ENCODE measurements around the gene MTMR12.
"Not testable (repeated sequence)": the region's sequence is repeated elsewhere in the genome, so short reads cannot be mapped to it uniquely, and the experiment has no call there.

The MTMR12 gene

DNA sequence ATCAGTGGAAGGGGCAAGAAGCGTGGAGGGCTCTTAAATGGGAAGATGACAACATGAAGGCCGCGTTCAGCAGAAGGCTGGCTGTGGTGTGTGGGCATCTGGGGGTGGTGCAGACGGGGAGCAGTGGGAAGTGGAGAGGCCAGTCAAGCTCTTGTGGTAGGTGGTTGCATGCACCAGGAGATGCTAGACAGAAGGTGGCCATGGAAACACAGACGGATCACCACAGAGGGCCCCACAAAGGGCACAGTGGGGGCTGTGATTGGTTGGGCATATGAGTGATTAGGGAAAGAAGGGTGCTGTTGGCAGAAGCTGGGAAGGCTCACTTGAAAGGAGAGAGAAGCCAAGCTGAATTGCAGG lies 14.7 kb downstream of the MTMR12 start:
- TF ChIP-seq, protein P1, sequence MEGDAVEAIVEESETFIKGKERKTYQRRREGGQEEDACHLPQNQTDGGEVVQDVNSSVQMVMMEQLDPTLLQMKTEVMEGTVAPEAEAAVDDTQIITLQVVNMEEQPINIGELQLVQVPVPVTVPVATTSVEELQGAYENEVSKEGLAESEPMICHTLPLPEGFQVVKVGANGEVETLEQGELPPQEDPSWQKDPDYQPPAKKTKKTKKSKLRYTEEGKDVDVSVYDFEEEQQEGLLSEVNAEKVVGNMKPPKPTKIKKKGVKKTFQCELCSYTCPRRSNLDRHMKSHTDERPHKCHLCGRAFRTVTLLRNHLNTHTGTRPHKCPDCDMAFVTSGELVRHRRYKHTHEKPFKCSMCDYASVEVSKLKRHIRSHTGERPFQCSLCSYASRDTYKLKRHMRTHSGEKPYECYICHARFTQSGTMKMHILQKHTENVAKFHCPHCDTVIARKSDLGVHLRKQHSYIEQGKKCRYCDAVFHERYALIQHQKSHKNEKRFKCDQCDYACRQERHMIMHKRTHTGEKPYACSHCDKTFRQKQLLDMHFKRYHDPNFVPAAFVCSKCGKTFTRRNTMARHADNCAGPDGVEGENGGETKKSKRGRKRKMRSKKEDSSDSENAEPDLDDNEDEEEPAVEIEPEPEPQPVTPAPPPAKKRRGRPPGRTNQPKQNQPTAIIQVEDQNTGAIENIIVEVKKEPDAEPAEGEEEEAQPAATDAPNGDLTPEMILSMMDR (IDR thresholded peaks at IDR 0.05; ENCODE audit: insufficient read depth, missing control alignments): no peak
- FAIRE-seq (no peak), DNase-seq (ENCODE audit: insufficient read length, low spot score) (no peak)

DNA sequence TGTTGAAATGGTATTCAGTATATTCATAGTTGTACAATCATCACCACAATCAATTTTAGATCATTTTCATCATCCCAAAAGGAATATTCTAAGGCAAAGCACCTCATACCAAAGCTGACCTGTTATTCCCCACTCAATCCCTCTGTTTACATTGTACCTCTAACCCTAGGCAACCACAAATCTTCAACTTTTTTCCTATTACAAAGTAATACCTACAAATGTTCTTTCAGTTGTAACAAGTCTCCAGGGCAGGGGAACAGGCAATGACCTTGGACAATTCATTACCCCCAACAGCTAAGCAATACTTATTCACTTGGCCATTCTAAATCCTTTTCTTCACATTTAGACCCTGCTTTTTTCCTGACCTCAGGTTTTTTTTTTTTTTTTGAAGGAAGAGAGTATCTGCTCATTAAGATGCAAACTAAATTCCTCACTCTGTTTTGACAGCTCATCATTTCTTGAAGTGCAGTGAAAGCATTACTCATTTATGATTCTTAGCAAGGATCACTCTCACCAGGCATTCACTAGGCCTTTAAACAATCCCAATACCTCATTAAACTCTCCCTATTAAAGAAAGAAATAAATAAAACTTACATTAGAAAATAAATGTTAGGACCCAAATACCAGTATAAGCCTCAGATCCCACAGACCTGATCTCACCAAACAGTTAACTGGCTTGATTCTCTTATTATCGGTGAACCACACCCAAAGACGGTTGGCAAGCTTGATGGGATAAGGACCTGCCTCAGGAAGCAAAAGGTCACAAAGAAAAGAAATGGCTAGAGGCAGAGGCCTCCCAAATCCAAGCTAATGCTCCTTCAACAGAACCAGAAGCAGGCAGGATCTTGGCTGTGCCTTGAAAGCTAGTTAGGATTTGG lies 15.3 kb downstream of the MTMR12 start:
- DNase-seq (ENCODE audit: insufficient read length, low spot score) (no peak), FAIRE-seq (no peak)
- TF ChIP-seq, protein P1 (IDR thresholded peaks at IDR 0.05; ENCODE audit: insufficient read depth, missing control alignments): no peak

DNA sequence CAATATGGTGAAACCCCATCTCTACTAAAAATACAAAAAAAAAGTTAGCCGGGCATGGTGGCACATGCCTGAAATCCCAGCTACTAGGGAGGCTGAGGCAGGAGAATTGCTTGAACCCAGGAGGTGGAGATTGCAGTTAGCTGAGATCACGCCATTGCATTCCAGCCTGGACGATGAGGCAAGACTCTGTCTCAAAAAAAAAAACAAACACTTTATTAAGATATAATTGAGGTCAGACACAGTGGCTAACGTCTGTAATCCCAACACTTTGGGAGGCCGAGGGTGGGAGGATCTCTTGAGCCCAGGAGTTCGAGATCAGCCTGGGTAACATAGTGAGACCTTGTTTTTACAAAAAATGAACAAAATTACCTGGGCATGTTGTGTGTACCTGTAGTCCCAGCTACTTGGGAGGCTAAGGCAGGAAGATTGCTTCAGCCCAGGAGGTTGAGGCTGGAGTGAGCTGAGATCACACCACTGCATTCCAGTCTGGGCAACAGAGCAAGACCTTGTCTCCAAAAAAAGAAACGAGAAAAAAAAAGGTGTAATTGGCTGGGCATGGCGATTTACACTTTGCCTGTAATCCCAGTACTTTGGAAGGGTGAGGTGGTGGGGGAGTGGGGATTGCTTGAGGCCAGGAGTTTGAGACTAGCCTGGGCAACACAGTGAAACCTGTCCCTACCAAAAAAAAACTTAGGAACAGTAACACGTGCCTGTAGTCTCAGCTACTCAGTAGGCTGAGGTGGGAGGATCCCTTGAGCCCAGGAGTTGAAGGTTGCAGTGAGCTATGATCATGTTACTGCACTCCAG lies 16.6 kb downstream of the MTMR12 start:
- not testable (repeated sequence) for DNase-seq (ENCODE audit: insufficient read length, low spot score); FAIRE-seq

DNA sequence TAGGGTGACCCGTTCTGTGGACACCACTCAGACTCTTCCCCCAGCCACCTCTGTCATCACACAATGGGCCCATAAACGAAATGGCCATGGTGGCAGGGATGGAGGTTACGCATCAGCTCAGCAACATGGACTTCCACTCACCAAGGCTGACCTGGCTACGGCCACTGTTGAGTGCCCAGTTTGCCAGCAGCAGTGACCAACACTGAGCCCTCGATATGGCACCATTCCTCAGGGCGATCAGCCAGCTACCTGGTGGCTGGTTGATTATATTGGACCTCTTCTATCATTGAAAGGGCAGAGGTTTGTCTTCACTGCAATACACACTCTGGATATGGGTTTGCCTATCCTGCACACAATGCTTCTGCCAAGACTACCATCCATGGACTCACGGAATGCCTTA lies 21.1 kb downstream of the MTMR12 start:
- no peak for FAIRE-seq
- no peak for DNase-seq (ENCODE audit: insufficient read length, low spot score)
- TF ChIP-seq, protein P1 (IDR thresholded peaks at IDR 0.05; ENCODE audit: insufficient read depth, missing control alignments): no peak

DNA sequence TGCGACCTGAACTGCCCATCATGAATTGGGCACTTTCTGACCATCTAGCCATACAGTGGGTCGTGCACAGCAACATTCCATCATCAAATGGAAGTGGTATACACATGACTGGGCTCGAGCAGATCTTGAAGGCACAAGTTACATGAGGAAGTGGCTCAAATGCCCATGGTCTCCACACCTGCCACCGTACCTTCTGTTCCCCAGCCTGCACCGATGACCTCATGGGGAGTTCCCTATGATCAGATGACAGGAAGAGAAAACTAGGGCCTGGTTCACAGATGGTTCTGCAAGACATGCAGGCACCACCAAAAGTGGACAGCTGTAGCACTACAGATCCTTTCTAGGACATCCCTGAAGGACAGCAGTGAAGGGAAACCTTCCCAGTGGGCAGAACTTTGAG lies 21.8 kb downstream of the MTMR12 start:
- DNase-seq (ENCODE audit: insufficient read length, low spot score) (no peak), FAIRE-seq (no peak)
- TF ChIP-seq, protein P1 (IDR thresholded peaks at IDR 0.05; ENCODE audit: insufficient read depth, missing control alignments): no peak

DNA sequence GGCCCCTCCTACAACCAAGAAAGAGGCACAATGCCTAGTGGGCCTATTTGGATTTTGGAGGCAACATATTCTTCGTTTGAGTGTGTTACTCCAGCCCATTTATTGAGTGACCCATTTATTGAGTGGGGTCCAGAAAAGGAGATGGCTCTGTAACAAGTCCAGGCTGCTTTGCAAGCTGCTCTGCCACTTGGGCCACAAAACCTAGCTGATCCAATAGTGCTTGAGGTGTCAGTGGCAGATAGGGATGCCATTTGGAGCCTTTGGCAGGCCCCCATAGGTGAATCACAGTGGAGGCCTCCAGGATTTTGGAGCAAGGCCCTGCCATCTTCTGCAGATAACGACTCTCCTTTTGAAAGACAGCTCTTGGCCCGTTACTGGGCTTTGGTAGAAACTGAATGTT lies 22.2 kb downstream of the MTMR12 start:
- not testable (repeated sequence) for FAIRE-seq; DNase-seq (ENCODE audit: insufficient read length, low spot score)

DNA sequence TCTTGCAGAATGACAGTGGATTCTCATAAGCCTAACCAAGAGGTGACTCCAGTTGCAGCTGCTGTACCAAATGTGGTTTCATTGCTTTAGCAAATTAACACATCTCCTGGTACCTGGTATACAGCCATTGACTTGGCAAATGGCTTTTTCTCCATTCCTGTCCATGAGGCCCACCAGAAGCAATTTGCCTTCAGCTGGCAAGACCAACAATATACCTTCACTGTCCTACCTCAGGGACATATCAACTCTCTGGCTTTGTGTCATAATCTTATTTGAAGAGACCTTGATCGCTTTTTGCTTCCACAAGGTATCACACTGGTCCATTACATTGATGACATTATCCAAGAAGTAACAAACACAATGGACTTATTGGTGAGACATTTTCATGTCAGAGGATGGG lies 22.8 kb downstream of the MTMR12 start:
- not testable (repeated sequence) for FAIRE-seq; DNase-seq (ENCODE audit: insufficient read length, low spot score)

DNA sequence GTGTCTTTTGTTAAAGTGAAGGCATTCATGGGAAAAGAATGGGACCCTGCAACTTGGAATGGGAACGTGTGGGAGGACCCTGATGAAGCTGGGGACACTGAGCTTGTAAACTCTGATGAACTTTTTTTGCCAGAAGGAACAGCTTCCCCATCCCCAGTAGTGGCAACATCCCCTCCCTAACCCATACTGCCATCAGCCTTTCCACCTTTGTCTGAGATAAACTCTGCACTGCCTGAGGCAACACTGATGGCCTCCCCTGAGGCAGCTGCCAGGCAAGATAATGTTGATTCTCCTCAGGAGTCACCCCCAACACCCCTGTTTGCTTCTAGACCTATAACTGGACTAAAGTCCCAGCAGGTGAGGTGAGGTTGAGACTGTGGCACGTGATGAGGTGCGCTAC lies 24.6 kb downstream of the MTMR12 start:
- not testable (repeated sequence) for FAIRE-seq; DNase-seq (ENCODE audit: insufficient read length, low spot score)

DNA sequence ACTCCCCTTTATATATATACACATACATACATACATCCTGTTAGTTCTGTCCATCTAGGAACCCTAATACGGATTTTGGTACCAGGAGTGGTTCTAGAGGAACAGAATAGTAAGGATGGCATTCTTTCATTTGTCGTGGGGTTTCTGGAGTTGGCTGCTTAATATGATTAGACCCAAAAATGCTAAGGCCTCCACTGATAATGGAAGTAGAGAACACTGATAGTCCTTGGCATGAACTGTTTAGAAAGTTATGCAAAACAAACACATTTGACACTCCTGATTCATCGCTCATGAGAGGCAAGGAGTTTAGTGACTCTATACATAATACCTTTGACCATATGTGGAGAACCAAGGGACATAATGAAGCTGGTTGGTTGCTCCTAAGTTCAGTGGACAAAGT lies 25.2 kb downstream of the MTMR12 start:
- DNase-seq (ENCODE audit: insufficient read length, low spot score): not testable (repeated sequence)

More for the DNA sequence above, 25.2 kb downstream of the MTMR12 start:
- FAIRE-seq: not testable (repeated sequence)

Data from D721Med (cell line).